Activated CD4-positive, alpha-beta T cell treated with anti-CD3 and anti-CD28 coated beads for 36 hours (primary cell): ENCODE data around the gene KIF14. TPM values are rescaled to one million over a fixed set of nuclear protein-coding genes. Genes with fewer than 3 reads are reported as not detected.
"Not testable (repeated sequence)": the region's sequence is repeated elsewhere in the genome, so short reads cannot be mapped to it uniquely, and the experiment has no call there.

Experiments used
- ATAC-seq: fragments of 200-7000 bp; cut with Tn5 transposase; one replicate; pipeline ENCODE4 v1.10.0; 2021; ENCODE audit warnings: mild to moderate bottlenecking, moderate library complexity
- CTCF ChIA-PET: fragments of 350-600 bp; sonication (Branson Sonifier 250); formaldehyde crosslinking; loops from one replicate; lab custom pipeline; 2021; ENCODE audit warnings: antibody characterized with exemption; lab: Charles Lee
- POLR2A ChIA-PET: fragments of 350-600 bp; sonication (Branson Sonifier 250); formaldehyde crosslinking; loops from one replicate; lab custom pipeline; 2021; ENCODE audit warnings: antibody characterized with exemption, inconsistent platforms; lab: Charles Lee
- DNase-seq: peaks from one replicate; pipeline ENCODE4 v3.0.0-alpha.2; 2020
- H3K27ac Mint-ChIP-seq: one replicate; pipeline ENCODE4 v1.8.0; 2021; ENCODE audit warnings: mixed read lengths
- H3K27me3 Mint-ChIP-seq: one replicate; pipeline ENCODE4 v1.8.0; 2021; ENCODE audit warnings: mixed read lengths
- H3K36me3 Mint-ChIP-seq: one replicate; pipeline ENCODE4 v1.8.0; 2021; ENCODE audit warnings: low read depth, mixed read lengths
- H3K4me1 Mint-ChIP-seq: one replicate; pipeline ENCODE4 v1.8.0; 2021; ENCODE audit warnings: mixed read lengths
- H3K4me3 Mint-ChIP-seq: one replicate; pipeline ENCODE4 v1.8.0; 2021; ENCODE audit warnings: mild to moderate bottlenecking, moderate library complexity, mixed read lengths
- H3K9me3 Mint-ChIP-seq: one replicate; pipeline ENCODE4 v1.8.0; 2021; ENCODE audit warnings: low read depth, mixed read lengths
- intact Hi-C, 2 experiments: fragments of 100-400 bp; cut with DNase I in 1 of 2; cut with micrococcal nuclease in 1 of 2; formaldehyde crosslinking; loops; one replicate each; pipeline versions ENCODE4 v1.14.2 to v1.15.1; 2022 to 2024; cut with DNase I, micrococcal nuclease
- total RNA-seq, 2 experiments: library from RNA; stranded (reverse); gene quantifications; one replicate each; pipeline ENCODE4 v1.2.3, GENCODE V29; 2021

KIF14 gene
- total RNA-seq, 2 experiments from 2014 or later, result 14.8 to 14.9 TPM

DNA sequence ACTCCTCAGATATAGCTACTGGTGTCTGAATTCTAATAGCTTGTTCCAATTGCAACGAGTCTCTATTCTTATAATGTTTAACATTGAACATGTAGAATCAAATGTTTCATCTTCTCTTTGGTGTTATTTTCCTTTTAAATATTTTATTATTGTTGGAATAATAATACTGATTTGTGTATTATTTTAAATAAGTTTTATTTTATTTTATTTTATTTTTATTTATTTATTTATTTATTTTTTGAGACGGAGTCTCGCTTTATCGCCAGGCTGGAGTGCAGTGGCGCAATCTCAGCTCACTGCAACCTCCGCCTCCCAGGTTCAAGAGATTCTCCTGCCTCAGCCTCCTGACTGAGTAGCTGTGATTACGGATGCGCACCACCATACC lies 10.0 kb upstream of the KIF14 start:
- CTCF ChIA-PET, result interaction anchor here (0.6 to 1.0 kb wide), 3 partner anchors 26 to 248 kb away, joined by 3 read pairs; no protein-coding TSS in a partner anchor
- peaks cover 24% of the 10 kb centered on the region for H3K4me1 Mint-ChIP-seq
- H3K27ac Mint-ChIP-seq, H3K27me3 Mint-ChIP-seq, H3K4me3 Mint-ChIP-seq, DNase-seq, intact Hi-C loops, ATAC-seq, H3K36me3 Mint-ChIP-seq, H3K9me3 Mint-ChIP-seq, POLR2A ChIA-PET: not testable (repeated sequence)

DNA sequence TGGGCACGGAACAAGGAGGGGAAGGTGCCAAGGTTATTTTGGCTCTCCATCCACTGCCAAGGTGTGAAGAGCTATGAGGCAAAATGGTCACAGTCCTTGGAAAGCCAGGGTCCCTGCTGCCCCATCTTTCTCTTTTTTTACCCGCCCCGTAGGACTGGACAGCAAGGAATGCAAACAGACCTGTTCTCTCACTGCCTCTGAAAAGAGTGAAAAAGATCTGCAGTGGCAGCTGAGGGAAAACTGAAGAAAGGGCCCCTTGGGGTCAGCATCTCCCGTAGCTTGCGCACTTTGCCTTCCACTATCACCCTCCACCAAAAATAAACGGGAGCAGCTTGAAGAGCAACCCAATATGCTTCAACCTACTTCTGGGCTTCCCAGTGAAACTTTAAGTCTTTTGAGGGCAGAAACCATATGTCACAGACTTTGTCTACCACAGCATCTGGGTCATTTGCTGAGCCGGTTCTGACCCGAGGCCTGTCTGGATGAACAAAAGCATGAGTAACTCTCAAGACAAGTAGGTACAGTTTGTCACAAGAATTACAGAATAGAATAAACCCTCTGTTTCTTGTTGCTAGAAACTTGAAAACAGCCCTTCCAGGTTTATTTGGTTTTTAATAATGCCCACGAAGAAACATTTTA lies 9.4 kb upstream of the KIF14 start:
- intact Hi-C loops, result loop anchor here in 1 of 2 experiments (5.0 kb wide), 1 partner anchor 257 kb away; no protein-coding TSS in a partner anchor
- POLR2A ChIA-PET, result no interaction called here
- CTCF ChIA-PET, result interaction anchor here (0.6 to 1.0 kb wide), 4 partner anchors 27 to 672 kb away, joined by 3 to 4 read pairs (median 3); no protein-coding TSS in a partner anchor
- no peak for ATAC-seq
- DNase-seq, result no peak
- Mint-ChIP-seq H3K27me3 (no peaks in the 10 kb centered on the region), H3K4me3 (no peak overlapping the region), H3K4me1 (peaks cover 29% of the 10 kb centered on the region), H3K9me3 (no peaks in the 10 kb centered on the region), H3K27ac (no peak overlapping the region), H3K36me3 (no peaks in the 10 kb centered on the region)

DNA sequence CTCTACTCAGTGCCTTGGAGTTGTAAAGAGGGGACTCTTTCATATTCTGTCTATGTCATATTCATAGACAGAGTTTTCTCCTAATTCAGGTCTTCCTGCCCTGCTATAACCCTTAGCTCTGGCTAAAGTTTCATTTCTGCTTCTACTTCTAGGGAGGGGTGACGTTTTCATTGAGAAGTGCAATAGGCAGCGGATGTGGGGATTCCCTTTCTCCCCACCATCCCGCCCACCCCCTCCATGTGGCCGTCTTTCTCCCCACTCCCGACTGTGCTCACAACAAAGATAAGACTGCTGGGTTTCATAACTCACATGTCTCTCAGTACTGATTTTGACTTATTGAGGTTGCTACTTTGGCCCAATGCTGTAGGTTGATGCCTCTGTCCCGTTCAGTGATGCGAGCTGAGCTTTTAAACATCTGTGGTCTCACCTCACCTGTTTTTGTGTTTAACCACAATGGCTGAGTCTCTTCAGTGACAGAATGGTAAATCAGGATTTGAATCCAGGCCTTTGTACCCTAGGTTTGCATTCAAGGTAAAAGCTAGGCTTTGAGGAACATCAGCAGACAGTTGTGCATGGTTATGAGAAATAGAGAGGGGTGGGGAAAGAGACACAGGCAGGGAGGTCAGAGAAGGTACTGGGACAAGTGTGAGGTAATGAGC lies 7.8 kb upstream of the KIF14 start:
- H3K36me3 Mint-ChIP-seq, result no peaks in the 10 kb centered on the region
- POLR2A ChIA-PET, result interaction anchor here (0.6 kb wide), 1 partner anchor 775 kb away, joined by 3 read pairs; no protein-coding TSS in a partner anchor
- H3K4me1 Mint-ChIP-seq, result peaks cover 37% of the 10 kb centered on the region
- intact Hi-C loops, result loop anchor here in 1 of 2 experiments (5.0 kb wide), 1 partner anchor 259 kb away; no protein-coding TSS in a partner anchor
- H3K9me3 Mint-ChIP-seq, result no peaks in the 10 kb centered on the region
- H3K27me3 Mint-ChIP-seq, result no peaks in the 10 kb centered on the region
- H3K27ac Mint-ChIP-seq, result peak overlapping the region; percentile 45
- peak; percentile 66 for ATAC-seq
- DNase-seq, result peak; percentile 74
- CTCF ChIA-PET, result interaction anchor here (2.1 kb wide), 1 partner anchor 174 kb away, joined by 6 read pairs; no protein-coding TSS in a partner anchor
- no peak overlapping the region for H3K4me3 Mint-ChIP-seq

DNA sequence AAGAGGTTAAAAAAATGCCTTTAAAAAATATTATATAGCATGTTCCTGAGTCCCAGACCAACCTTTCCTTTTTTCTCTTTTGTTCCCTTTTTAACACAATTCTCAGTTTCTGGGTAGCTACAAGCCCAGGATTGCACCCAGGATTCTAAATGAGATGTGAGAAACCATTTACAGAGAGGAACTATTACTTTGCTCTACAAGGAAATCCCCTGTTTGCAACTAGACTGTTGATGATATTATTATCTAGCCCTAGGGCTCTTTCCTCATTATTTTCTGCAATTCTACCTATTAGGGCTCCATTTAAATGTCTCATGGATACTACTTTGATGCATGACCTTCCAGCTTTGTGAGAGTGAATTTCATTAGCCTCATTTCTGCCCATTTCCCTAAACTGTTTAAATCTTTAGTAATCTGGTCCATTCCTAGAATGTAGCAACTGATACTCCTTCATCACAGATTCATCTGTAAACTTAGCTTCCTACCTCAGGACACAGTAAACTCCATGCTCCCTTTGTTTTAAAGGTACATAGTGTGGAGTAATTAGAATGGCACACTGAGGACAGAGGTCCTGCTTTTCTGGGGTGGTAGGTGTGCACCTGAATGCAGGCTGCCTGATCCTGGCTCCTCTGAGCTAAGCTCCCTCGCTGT lies 7.1 kb upstream of the KIF14 start:
- ChIA-PET CTCF (interaction anchor here (0.6 to 2.1 kb wide), 4 partner anchors 174 to 261 kb away, joined by 3 to 6 read pairs (median 4); no protein-coding TSS in a partner anchor), POLR2A (no interaction called here)
- DNase-seq, result no peak
- ATAC-seq, result no peak
- intact Hi-C loops, result loop anchor here in 1 of 2 experiments (5.0 kb wide), 1 partner anchor 260 kb away; no protein-coding TSS in a partner anchor
- Mint-ChIP-seq H3K9me3 (no peaks in the 10 kb centered on the region), H3K27ac (no peak overlapping the region), H3K36me3 (no peaks in the 10 kb centered on the region), H3K27me3 (no peaks in the 10 kb centered on the region), H3K4me1 (peaks cover 37% of the 10 kb centered on the region), H3K4me3 (no peak overlapping the region)

DNA sequence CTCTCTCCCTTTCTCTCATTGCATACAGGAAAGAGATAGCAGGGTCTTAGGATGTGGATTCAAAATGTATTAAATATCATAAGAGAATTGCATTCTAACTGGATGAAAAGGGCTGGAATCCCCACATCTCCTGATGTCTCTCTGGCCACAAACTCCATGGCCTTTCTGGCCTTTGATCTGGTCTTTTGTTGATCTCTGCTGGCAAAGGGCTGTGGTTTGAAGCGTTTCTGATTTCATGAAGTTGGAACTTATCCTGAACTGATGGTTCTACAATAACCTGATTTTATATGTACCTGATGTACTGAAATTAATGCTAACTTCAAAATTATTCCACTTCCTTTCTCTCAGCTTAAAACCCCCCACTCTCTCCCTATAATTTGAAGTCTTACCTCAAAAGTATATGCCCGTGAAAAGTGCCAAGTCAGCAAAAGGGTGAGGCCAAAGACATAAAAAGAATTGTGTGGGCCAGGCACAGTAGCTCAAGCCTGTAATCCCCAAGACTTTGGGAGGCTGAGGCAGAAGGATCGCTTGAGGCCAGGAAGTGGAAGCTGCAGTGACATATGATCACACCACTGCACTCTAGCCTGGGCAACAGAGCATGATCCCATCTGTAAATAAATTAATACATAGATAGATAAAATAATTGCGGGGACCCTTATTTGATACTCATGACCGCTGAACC lies 6.4 kb upstream of the KIF14 start:
- no peaks in the 10 kb centered on the region for H3K9me3 Mint-ChIP-seq
- H3K27ac Mint-ChIP-seq, result no peak overlapping the region
- ChIA-PET POLR2A (no interaction called here), CTCF (interaction anchor here (0.6 to 2.1 kb wide), 4 partner anchors 175 to 261 kb away, joined by 3 to 6 read pairs (median 4); no protein-coding TSS in a partner anchor)
- intact Hi-C loops, result loop anchor here in 1 of 2 experiments (5.0 kb wide), 1 partner anchor 260 kb away; no protein-coding TSS in a partner anchor
- no peak for ATAC-seq
- H3K4me1 Mint-ChIP-seq, result peaks cover 37% of the 10 kb centered on the region
- no peak for DNase-seq
- H3K36me3 Mint-ChIP-seq, result no peaks in the 10 kb centered on the region
- no peaks in the 10 kb centered on the region for H3K27me3 Mint-ChIP-seq
- H3K4me3 Mint-ChIP-seq, result no peak overlapping the region

DNA sequence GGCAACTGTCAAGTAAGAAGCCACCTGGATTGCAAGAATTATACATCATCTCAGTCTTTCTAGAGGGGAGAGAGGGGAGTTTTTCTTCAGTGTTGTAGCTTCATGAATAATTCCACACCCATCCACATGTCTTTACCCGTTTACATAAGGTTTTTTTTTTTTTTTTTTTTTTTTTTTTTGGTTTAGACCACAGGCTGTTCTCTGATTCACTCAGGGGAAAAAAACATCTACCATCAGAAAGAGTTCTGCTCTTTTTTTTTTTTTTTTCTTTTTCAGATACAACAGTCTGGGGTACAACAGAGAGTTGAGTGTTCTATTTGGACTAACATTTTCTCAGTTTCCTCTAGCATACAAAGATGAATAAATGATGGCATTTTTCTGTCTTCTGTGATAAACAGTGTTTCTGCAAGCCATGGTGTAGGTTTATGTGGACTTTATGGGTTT lies 4.9 kb upstream of the KIF14 start:
- H3K27me3 Mint-ChIP-seq, result no peaks in the 10 kb centered on the region
- H3K36me3 Mint-ChIP-seq, result no peaks in the 10 kb centered on the region
- intact Hi-C loops, result loop anchor here (1.0 to 5.0 kb wide), 6 partner anchors 44 to 262 kb away; partner anchors contain the start of gene DDX59 (in 1 of the 2)
- no peaks in the 10 kb centered on the region for H3K9me3 Mint-ChIP-seq
- H3K27ac Mint-ChIP-seq, result peak overlapping the region; percentile 47
- DNase-seq (no peak), ATAC-seq (peak; percentile 64)
- H3K4me3 Mint-ChIP-seq, result peak overlapping the region; percentile 28
- POLR2A ChIA-PET, result interaction anchor here (0.7 kb wide), 1 partner anchor 488 kb away, joined by 9 read pairs; no protein-coding TSS in a partner anchor
- H3K4me1 Mint-ChIP-seq, result peaks cover 41% of the 10 kb centered on the region
- CTCF ChIA-PET, result interaction anchor here (0.8 to 0.9 kb wide), 3 partner anchors 15 to 394 kb away, joined by 3 read pairs; no protein-coding TSS in a partner anchor

DNA sequence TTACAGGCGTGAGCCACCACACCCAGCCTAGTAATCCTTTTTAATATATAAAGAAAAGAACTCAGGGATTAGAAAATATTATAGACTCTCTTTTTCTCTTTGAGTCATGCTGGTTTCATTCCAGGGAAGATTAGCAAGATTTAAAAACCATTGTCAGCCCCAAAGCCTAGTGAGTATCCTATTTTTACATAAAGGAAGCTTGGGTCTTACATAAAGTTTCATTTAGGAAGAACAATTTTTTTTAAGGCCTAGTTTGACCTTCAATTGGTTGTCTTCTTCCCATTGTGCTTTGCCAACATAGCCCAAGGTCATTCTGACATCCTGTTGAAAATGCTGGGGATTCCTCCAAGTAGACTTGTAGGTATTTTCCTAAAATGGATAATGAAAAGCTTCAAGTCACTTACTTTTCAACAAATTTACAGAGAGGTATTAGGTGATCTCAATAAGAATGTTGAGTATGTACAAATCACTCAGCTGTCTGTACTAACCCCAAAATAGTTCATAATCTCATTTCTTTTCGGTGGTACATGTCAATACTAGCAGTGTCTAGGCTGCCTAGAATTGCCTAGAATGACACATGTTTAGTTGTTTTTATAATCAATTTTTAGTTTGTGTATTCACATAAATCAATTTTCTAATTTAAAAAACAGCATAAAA lies 4.3 kb upstream of the KIF14 start:
- H3K27ac Mint-ChIP-seq, result peak overlapping the region; percentile 47
- ChIA-PET CTCF (interaction anchor here (0.8 to 0.9 kb wide), 3 partner anchors 15 to 395 kb away, joined by 3 read pairs; no protein-coding TSS in a partner anchor), POLR2A (interaction anchor here (0.7 kb wide), 2 partner anchors 96 to 489 kb away, joined by 4 to 9 read pairs; no protein-coding TSS in a partner anchor)
- no peak for ATAC-seq
- no peaks in the 10 kb centered on the region for H3K27me3 Mint-ChIP-seq
- no peaks in the 10 kb centered on the region for H3K36me3 Mint-ChIP-seq
- intact Hi-C loops, result loop anchor here (1.0 to 5.0 kb wide), 8 partner anchors 44 to 417 kb away; partner anchors contain the start of gene DDX59 (in 1 of the 2)
- H3K4me3 Mint-ChIP-seq, result no peak overlapping the region
- H3K4me1 Mint-ChIP-seq, result peaks cover 44% of the 10 kb centered on the region
- no peaks in the 10 kb centered on the region for H3K9me3 Mint-ChIP-seq
- no peak for DNase-seq

DNA sequence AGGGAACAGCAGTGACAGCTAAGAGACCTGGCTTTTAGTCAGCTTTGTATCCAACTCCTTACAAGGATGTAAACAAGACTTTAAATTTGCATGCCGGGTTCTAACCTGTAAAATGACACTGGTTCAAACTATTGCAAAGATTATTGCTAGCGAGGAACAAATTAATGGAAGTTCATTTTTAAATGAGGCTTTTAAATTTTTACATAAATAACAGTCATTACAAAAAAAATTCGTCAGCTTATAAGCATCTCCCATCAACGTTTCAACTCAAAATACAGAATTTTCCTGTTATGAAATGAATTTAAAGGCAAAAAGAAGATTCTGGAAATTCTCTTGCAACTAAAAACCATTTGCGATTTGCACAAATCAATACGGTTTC lies 668 bp downstream of the KIF14 start:
- Mint-ChIP-seq H3K36me3 (peaks cover 4% of the 10 kb centered on the region), H3K27ac (peak overlapping the region; percentile 88), H3K4me1 (peaks cover 18% of the 10 kb centered on the region), H3K9me3 (no peaks in the 10 kb centered on the region), H3K27me3 (no peaks in the 10 kb centered on the region), H3K4me3 (peak overlapping the region; percentile 84)
- intact Hi-C loops, result loop anchor here (1.0 to 5.0 kb wide), 10 partner anchors 49 to 534 kb away; partner anchors contain the start of genes CAMSAP2 (in 1 of the 2), DDX59 (in 1 of the 2), TMEM9 (in 1 of the 2) and ZNF281 (in 1 of the 2)
- ChIA-PET POLR2A (no interaction called here), CTCF (interaction anchor here (0.8 to 5.7 kb wide), 3 partner anchors 51 to 181 kb away, joined by 3 to 90 read pairs (median 3); partner anchors contain the start of gene DDX59)
- ATAC-seq (no peak), DNase-seq (no peak)

DNA sequence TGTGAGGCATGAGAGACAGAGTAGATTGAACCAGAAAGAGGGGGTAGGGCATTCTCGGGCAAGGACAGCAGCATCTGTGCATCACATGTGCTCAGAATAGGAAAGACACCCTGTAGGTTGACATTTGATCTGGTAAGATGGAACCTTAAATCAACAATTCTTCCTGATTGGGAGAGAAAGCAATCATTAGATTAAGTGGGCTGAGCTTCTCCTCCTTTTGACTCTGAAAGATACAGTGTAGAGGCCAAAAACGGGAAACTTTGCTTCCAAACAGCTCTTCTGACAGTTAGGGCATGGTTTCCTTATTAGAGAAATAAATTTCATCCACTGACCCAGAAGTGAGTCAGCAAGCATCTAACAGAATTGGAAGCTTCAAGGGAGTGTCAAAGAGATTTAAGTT lies 9.7 kb downstream of the KIF14 start:
- no peak for DNase-seq
- H3K36me3 Mint-ChIP-seq, result peaks cover 15% of the 10 kb centered on the region
- intact Hi-C loops, result no loop called here
- CTCF ChIA-PET, result interaction anchor here (1.0 to 1.5 kb wide), 3 partner anchors 12 to 193 kb away, joined by 3 to 6 read pairs (median 4); no protein-coding TSS in a partner anchor
- H3K4me3 Mint-ChIP-seq, result no peak overlapping the region
- POLR2A ChIA-PET, result no interaction called here
- H3K4me1 Mint-ChIP-seq, result no peaks in the 10 kb centered on the region
- no peaks in the 10 kb centered on the region for H3K9me3 Mint-ChIP-seq
- no peak overlapping the region for H3K27ac Mint-ChIP-seq
- ATAC-seq, result no peak
- H3K27me3 Mint-ChIP-seq, result no peaks in the 10 kb centered on the region

DNA sequence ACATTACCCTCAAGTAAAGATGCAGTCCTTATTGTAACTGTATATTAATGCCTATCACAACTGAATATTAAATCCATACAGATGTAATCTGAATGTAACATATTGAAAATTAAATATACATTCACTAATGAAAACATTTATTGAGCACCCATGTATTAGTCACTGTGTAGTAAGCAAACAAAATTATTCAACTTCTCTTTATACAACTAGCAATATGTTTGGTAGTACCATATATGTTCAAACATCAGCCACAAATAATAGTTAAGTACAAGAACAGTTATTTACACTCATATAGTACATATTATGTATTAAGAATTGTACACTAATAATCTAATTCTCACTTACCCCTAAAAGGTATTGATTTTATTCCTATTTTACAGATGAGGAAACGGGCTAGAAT lies 17.9 kb downstream of the KIF14 start:
- DNase-seq (no peak), ATAC-seq (no peak)
- H3K27ac Mint-ChIP-seq, result no peak overlapping the region
- H3K27me3 Mint-ChIP-seq, result no peaks in the 10 kb centered on the region
- no peaks in the 10 kb centered on the region for H3K4me1 Mint-ChIP-seq
- peaks cover 16% of the 10 kb centered on the region for H3K36me3 Mint-ChIP-seq
- intact Hi-C loops, result no loop called here
- ChIA-PET CTCF (no interaction called here), POLR2A (no interaction called here)
- H3K4me3 Mint-ChIP-seq, result no peak overlapping the region
- no peaks in the 10 kb centered on the region for H3K9me3 Mint-ChIP-seq
